ENCODE data around the gene BOD1. TPM values are rescaled to one million over a fixed set of nuclear protein-coding genes. Genes with fewer than 3 reads are reported as not detected.

The BOD1 gene
- total RNA-seq, 4 donors from 2014 or later, result 101 to 157 (median 117) TPM

- in situ Hi-C loops (cut with MboI; ENCODE audit: low sequenced_read_pairs in 4 of 4), result no loop called here
- intact Hi-C loops (cut with DNase I; ENCODE audit: low total_unique reads), result no loop called here
These were observed 10.8 kb upstream of the BOD1 start for GRCh38 chr5:173627271-173627670.

GRCh38 chr5:173626505-173626820 lies 10.0 kb upstream of the BOD1 start:
- peaks cover 18 to 20% of the 10 kb centered on the region in 2 donors for H3K4me1 ChIP-seq
- no peaks in the 10 kb centered on the region for H3K36me3 ChIP-seq
- H3K27me3 ChIP-seq, result no peaks in the 10 kb centered on the region
- no peak overlapping the region for H3K4me3 ChIP-seq
- ATAC-seq (peak in 1 of 2 donors; percentile 40), DNase-seq (no peak)
- in situ Hi-C loops (cut with MboI; ENCODE audit: low sequenced_read_pairs in 4 of 4) (no loop called here), intact Hi-C loops (cut with DNase I; ENCODE audit: low total_unique reads) (no loop called here)
- TF ChIP-seq POLR2A (IDR thresholded peaks at IDR 0.05) (no peak), CTCF (IDR thresholded peaks at IDR 0.05 in 4 of 5, conservative IDR thresholded peaks at IDR 0.05 in 1 of 5) (no peak)
- H3K9me3 ChIP-seq, result no peaks in the 10 kb centered on the region
- peak overlapping the region in 1 of 4 donors; percentile 67 for H3K27ac ChIP-seq

More at GRCh38 chr5:173627271-173627670, 10.8 kb upstream of the BOD1 start:
- TF ChIP-seq CTCF (IDR thresholded peaks at IDR 0.05 in 4 of 5, conservative IDR thresholded peaks at IDR 0.05 in 1 of 5), result no peak
- TF ChIP-seq POLR2A (IDR thresholded peaks at IDR 0.05), result no peak
- no peaks in the 10 kb centered on the region for H3K9me3 ChIP-seq
- DNase-seq (no peak), ATAC-seq (no peak)
- peaks cover 18 to 20% of the 10 kb centered on the region in 2 donors for H3K4me1 ChIP-seq
- no peak overlapping the region for H3K4me3 ChIP-seq
- H3K27me3 ChIP-seq, result no peaks in the 10 kb centered on the region
- no peaks in the 10 kb centered on the region for H3K36me3 ChIP-seq
- H3K27ac ChIP-seq, result no peak overlapping the region

GRCh38 chr5:173625673-173626504 lies 9.4 kb upstream of the BOD1 start:
- Histone ChIP-seq H3K27me3 (no peaks in the 10 kb centered on the region), H3K36me3 (no peaks in the 10 kb centered on the region), H3K9me3 (no peaks in the 10 kb centered on the region), H3K4me1 (peaks cover 18 to 20% of the 10 kb centered on the region in 2 donors), H3K4me3 (no peak overlapping the region), H3K27ac (peak overlapping the region; percentile 32 to 67 (median 52))
- in situ Hi-C loops (cut with MboI; ENCODE audit: low sequenced_read_pairs in 4 of 4), result no loop called here
- peak; percentile 76 to 83 for ATAC-seq
- intact Hi-C loops (cut with DNase I; ENCODE audit: low total_unique reads), result no loop called here
- TF ChIP-seq POLR2A (IDR thresholded peaks at IDR 0.05), result no peak
- peak in 4 of 5 experiments; percentile 7 to 26 (median 18) for TF ChIP-seq CTCF (IDR thresholded peaks at IDR 0.05 in 4 of 5, conservative IDR thresholded peaks at IDR 0.05 in 1 of 5)
- peak in 1 of 2 donors; percentile 47 for DNase-seq

- no peak for DNase-seq
- no peaks in the 10 kb centered on the region for H3K9me3 ChIP-seq
- in situ Hi-C loops (cut with MboI; ENCODE audit: low sequenced_read_pairs in 4 of 4) (no loop called here), intact Hi-C loops (cut with DNase I; ENCODE audit: low total_unique reads) (no loop called here)
- TF ChIP-seq CTCF (IDR thresholded peaks at IDR 0.05 in 4 of 5, conservative IDR thresholded peaks at IDR 0.05 in 1 of 5), result no peak
- no peak for TF ChIP-seq POLR2A (IDR thresholded peaks at IDR 0.05)
- H3K36me3 ChIP-seq, result no peaks in the 10 kb centered on the region
- H3K4me3 ChIP-seq, result no peak overlapping the region
- no peaks in the 10 kb centered on the region for H3K27me3 ChIP-seq
- peak overlapping the region; percentile 32 to 67 (median 52) for H3K27ac ChIP-seq
- peaks cover 18 to 20% of the 10 kb centered on the region in 2 donors for H3K4me1 ChIP-seq
- ATAC-seq, result peak in 1 of 2 donors; percentile 4
These were observed 8.8 kb upstream of the BOD1 start for GRCh38 chr5:173625261-173625660.
